HepG2 (cell line): Measurements from ENCODE around the gene LZTS2. TPM values are rescaled to one million over a fixed set of nuclear protein-coding genes. Genes with fewer than 3 reads are reported as not detected.
A peak's percentile ranks its signal among the peaks of the same experiment; 100 is the strongest.

Experiments
- ARID2 ChIP-seq: sonication (generic); formaldehyde crosslinking; IDR thresholded peaks from 2 replicates; pipeline ENCODE4 v1.8.1; 2022; ENCODE audit warnings: mild to moderate bottlenecking, missing genetic modification reagents, borderline replicate concordance
- EEA1 ChIP-seq: sonication (generic); formaldehyde crosslinking; IDR thresholded peaks from 2 replicates; pipeline ENCODE4 v1.5.1; 2020; ENCODE audit warnings: mild to moderate bottlenecking, missing genetic modification reagents, borderline replicate concordance
- GATA4 ChIP-seq: sonication (generic); IDR thresholded peaks from 2 replicates; pipeline ENCODE4 v1.6.1; 2016; ENCODE audit warnings: antibody characterized with exemption, low read depth, borderline replicate concordance
- HDAC2 ChIP-seq: sonication (generic); formaldehyde crosslinking; IDR thresholded peaks from 2 replicates; pipeline ENCODE4 v1.4.0; 2020; ENCODE audit warnings: missing genetic modification reagents
- LCORL ChIP-seq, 2 experiments: fragments of 450-650 bp in 1 of 2; sonication (generic) in 1 of 2; formaldehyde crosslinking in 1 of 2; IDR thresholded peaks; 2 replicates each; pipeline versions ENCODE4 v1.5.0 to v1.6.1; 2017 to 2020; ENCODE audit warnings: antibody characterized with exemption in 1 of 2, missing genetic modification reagents in 1 of 2
- MAF1 ChIP-seq: sonication (generic); formaldehyde crosslinking; IDR thresholded peaks from 2 replicates; pipeline ENCODE4 v1.5.0; 2020; ENCODE audit warnings: missing genetic modification reagents, borderline replicate concordance
- NFE2L2 ChIP-seq: fragments of 150-350 bp; IDR thresholded peaks from 2 replicates; pipeline ENCODE4 v1.6.1; 2014; ENCODE audit warnings: low read length
- NR2C2 ChIP-seq: sonication (generic); formaldehyde crosslinking; IDR thresholded peaks from 2 replicates; pipeline ENCODE4 v1.4.0; 2020; ENCODE audit warnings: missing genetic modification reagents, mild to moderate bottlenecking, moderate library complexity, borderline replicate concordance
- PRMT3 ChIP-seq: sonication (generic); formaldehyde crosslinking; IDR thresholded peaks from 2 replicates; pipeline ENCODE4 v1.8.1; 2022; ENCODE audit warnings: low read depth, mild to moderate bottlenecking, moderate library complexity, missing genetic modification reagents, borderline replicate concordance
- SIX4 ChIP-seq: sonication (generic); formaldehyde crosslinking; IDR thresholded peaks from 2 replicates; pipeline ENCODE4 v1.4.0; 2020; ENCODE audit warnings: missing genetic modification reagents
- SP140L ChIP-seq: sonication (generic); formaldehyde crosslinking; IDR thresholded peaks from 2 replicates; pipeline ENCODE4 v1.4.0; 2020; ENCODE audit warnings: missing genetic modification reagents, borderline replicate concordance
- YEATS4 ChIP-seq: sonication (generic); formaldehyde crosslinking; IDR thresholded peaks from 2 replicates; pipeline ENCODE4 v1.4.0; 2020; ENCODE audit warnings: missing genetic modification reagents, borderline replicate concordance
- ZBTB7A ChIP-seq: sonication (generic); formaldehyde crosslinking; IDR thresholded peaks from 2 replicates; pipeline ENCODE4 v1.8.0; 2022; ENCODE audit warnings: mild to moderate bottlenecking, missing genetic modification reagents
- ZNF143 ChIP-seq: sonication (generic); formaldehyde crosslinking; IDR thresholded peaks from 2 replicates; pipeline ENCODE4 v1.4.0; 2020; ENCODE audit warnings: missing genetic modification reagents
- ZNF382 ChIP-seq: sonication (generic); formaldehyde crosslinking; IDR thresholded peaks from 2 replicates; pipeline ENCODE4 v1.5.0; 2020; ENCODE audit warnings: missing genetic modification reagents, mild to moderate bottlenecking, borderline replicate concordance
- ZNF629 ChIP-seq: sonication (generic); formaldehyde crosslinking; conservative IDR thresholded peaks from 2 replicates; pipeline ENCODE4 v1.5.0; 2020; ENCODE audit warnings: missing genetic modification reagents
- ZNF83 ChIP-seq: sonication (generic); formaldehyde crosslinking; IDR thresholded peaks from 2 replicates; pipeline ENCODE4 v1.4.0; 2020; ENCODE audit warnings: missing genetic modification reagents, mild to moderate bottlenecking, borderline replicate concordance
- polyA plus RNA-seq, 8 experiments: library from polyadenylated mRNA; depleted of rRNA in 3 of 8; stranded (reverse) in 7 of 8; unstranded in 1 of 8; fragments of >200 nt; fragmentation: Illumina TruSeq in 4 of 8; extraction: Trizol in 4 of 8; gene quantifications; 2 replicates each; pipeline versions ENCODE4 v1.2.1 to v1.2.3, GENCODE V29; 2011 to 2016; ENCODE audit warnings: low read depth in 4 of 8, missing spikeins in 1 of 8, mixed read lengths in 1 of 8; ENCODE audit not compliant: insufficient read depth in 1 of 8
- total RNA-seq, 5 experiments: library from RNA; depleted of rRNA; stranded (reverse); fragments of >200 nt; fragmentation: Illumina TruSeq; extraction: Trizol; gene quantifications; 2 replicates each; pipeline ENCODE4 v1.2.3, GENCODE V29; 2016; ENCODE audit warnings: low read depth in 1 of 5
- TF ChIP-seq, protein P1 (sequence below): sonication (generic); formaldehyde crosslinking; IDR thresholded peaks from 2 replicates; pipeline ENCODE4 v1.5.0; 2020; ENCODE audit warnings: mild to moderate bottlenecking, missing genetic modification reagents
- TF ChIP-seq, protein P2 (sequence below): sonication (generic); formaldehyde crosslinking; IDR thresholded peaks from 2 replicates; pipeline ENCODE4 v1.8.1; 2023; ENCODE audit warnings: mild to moderate bottlenecking, missing genetic modification reagents
- TF ChIP-seq, protein P3 (sequence below): sonication (generic); formaldehyde crosslinking; IDR thresholded peaks from 2 replicates; pipeline ENCODE4 v1.4.0; 2020; ENCODE audit warnings: mild to moderate bottlenecking, missing genetic modification reagents
- TF ChIP-seq, protein P4 (sequence below): sonication (generic); formaldehyde crosslinking; IDR thresholded peaks from 2 replicates; pipeline ENCODE4 v1.5.0; 2020; ENCODE audit warnings: mild to moderate bottlenecking, missing genetic modification reagents

Gene LZTS2
- total and polyA plus RNA-seq, 2 of the 13 experiments (the other 11 are each of a cell fraction or from before 2014, with no cell fraction given): 43.6 to 65.6 TPM

DNA sequence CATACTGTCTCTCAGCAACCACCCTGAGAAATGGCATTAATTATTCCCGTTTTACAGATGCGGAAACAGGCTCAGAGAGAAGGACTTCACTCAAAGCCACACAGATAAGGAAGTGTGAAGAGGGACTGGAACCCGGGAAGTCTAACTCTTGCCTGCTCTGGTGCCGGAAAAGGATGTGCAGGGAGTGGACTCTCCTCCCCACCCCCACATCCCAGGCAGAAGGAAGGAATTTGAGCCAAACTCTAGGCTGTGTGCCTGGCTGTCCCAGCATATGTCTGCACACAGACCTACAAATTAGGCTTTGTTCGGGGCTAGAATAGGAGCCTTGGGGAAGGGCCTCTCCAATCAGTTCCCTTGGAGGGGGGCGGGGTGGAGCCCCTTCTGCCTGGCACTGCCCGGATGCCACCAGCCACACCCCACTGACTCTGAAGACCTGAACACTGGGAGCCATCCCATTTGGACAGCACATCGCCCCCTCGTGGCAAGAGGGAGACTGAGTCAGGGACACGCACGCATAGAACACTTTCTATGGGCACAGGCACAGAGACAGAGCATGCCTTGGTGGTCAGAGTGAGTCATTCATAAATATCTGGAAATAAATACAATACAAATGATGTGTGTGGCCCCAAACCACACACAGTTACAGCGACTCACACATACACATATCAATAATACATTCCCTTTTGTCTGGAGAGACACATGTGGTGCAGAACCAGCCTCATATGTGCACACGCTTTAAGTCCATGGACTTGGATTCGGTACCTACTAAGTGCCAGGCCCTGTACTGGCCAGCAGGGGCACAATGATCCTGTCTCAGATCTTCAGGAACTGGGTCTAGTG is 13.1 kb downstream of the LZTS2 start (continued):
- no peak for TF ChIP-seq YEATS4
- TF ChIP-seq SIX4 (CRISPR knock-in tag): no peak
- TF ChIP-seq NR2C2 (CRISPR knock-in tag): peak; percentile 17; the same call in 1 of the 2 replicates
- TF ChIP-seq, protein P1, sequence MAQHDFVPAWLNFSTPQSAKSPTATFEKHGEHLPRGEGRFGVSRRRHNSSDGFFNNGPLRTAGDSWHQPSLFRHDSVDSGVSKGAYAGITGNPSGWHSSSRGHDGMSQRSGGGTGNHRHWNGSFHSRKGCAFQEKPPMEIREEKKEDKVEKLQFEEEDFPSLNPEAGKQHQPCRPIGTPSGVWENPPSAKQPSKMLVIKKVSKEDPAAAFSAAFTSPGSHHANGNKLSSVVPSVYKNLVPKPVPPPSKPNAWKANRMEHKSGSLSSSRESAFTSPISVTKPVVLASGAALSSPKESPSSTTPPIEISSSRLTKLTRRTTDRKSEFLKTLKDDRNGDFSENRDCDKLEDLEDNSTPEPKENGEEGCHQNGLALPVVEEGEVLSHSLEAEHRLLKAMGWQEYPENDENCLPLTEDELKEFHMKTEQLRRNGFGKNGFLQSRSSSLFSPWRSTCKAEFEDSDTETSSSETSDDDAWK: no peak
- TF ChIP-seq, protein P2, sequence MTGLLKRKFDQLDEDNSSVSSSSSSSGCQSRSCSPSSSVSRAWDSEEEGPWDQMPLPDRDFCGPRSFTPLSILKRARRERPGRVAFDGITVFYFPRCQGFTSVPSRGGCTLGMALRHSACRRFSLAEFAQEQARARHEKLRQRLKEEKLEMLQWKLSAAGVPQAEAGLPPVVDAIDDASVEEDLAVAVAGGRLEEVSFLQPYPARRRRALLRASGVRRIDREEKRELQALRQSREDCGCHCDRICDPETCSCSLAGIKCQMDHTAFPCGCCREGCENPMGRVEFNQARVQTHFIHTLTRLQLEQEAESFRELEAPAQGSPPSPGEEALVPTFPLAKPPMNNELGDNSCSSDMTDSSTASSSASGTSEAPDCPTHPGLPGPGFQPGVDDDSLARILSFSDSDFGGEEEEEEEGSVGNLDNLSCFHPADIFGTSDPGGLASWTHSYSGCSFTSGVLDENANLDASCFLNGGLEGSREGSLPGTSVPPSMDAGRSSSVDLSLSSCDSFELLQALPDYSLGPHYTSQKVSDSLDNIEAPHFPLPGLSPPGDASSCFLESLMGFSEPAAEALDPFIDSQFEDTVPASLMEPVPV: no peak
- no peak for TF ChIP-seq MAF1 (CRISPR knock-in tag)
- peak; percentile 72 for TF ChIP-seq HDAC2 (CRISPR knock-in tag)
- TF ChIP-seq EEA1: no peak
- TF ChIP-seq LCORL (IDR thresholded peaks at IDR 0.05): no peak
- peak; percentile 46; the same call in 1 of the 2 replicates for TF ChIP-seq LCORL (CRISPR knock-in tag; IDR thresholded peaks at IDR 0.05)
- TF ChIP-seq ZBTB7A (CRISPR knock-in tag): no peak
- no peak for TF ChIP-seq NFE2L2
- TF ChIP-seq, protein P3, sequence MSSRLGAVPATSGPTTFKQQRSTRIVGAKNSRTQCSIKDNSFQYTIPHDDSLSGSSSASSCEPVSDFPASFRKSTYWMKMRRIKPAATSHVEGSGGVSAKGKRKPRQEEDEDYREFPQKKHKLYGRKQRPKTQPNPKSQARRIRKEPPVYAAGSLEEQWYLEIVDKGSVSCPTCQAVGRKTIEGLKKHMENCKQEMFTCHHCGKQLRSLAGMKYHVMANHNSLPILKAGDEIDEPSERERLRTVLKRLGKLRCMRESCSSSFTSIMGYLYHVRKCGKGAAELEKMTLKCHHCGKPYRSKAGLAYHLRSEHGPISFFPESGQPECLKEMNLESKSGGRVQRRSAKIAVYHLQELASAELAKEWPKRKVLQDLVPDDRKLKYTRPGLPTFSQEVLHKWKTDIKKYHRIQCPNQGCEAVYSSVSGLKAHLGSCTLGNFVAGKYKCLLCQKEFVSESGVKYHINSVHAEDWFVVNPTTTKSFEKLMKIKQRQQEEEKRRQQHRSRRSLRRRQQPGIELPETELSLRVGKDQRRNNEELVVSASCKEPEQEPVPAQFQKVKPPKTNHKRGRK (CRISPR knock-in tag): no peak
- no peak for TF ChIP-seq ZNF143 (CRISPR knock-in tag)
- TF ChIP-seq ZNF83 (CRISPR knock-in tag): no peak
- TF ChIP-seq SP140L (CRISPR knock-in tag): no peak
- TF ChIP-seq ZNF382 (CRISPR knock-in tag): no peak
- TF ChIP-seq PRMT3 (CRISPR knock-in tag): no peak
- no peak for TF ChIP-seq ARID2
- TF ChIP-seq GATA4: no peak
- TF ChIP-seq ZNF629 (CRISPR knock-in tag): no peak; the same call in 1 of the 2 replicates
- TF ChIP-seq, protein P4, sequence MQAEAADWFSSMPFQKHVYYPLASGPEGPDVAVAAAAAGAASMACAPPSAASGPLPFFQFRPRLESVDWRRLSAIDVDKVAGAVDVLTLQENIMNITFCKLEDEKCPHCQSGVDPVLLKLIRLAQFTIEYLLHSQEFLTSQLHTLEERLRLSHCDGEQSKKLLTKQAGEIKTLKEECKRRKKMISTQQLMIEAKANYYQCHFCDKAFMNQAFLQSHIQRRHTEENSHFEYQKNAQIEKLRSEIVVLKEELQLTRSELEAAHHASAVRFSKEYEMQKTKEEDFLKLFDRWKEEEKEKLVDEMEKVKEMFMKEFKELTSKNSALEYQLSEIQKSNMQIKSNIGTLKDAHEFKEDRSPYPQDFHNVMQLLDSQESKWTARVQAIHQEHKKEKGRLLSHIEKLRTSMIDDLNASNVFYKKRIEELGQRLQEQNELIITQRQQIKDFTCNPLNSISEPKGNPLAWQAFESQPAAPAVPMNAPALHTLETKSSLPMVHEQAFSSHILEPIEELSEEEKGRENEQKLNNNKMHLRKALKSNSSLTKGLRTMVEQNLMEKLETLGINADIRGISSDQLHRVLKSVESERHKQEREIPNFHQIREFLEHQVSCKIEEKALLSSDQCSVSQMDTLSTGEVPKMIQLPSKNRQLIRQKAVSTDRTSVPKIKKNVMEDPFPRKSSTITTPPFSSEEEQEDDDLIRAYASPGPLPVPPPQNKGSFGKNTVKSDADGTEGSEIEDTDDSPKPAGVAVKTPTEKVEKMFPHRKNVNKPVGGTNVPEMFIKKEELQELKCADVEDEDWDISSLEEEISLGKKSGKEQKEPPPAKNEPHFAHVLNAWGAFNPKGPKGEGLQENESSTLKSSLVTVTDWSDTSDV (CRISPR knock-in tag): no peak
